Renal cortex interstitium (tissue), 11 donors: ENCODE results near the gene RAD51B. TPM values are rescaled to one million over a fixed set of nuclear protein-coding genes. Genes with fewer than 3 reads are reported as not detected.
A peak's percentile ranks its signal among the peaks of the same experiment; 100 is the strongest.

Experiments used
- DNase-seq, 11 donors: peaks; one replicate each; pipeline ENCODE4 v3.0.0-alpha.2; 2013; ENCODE audit warnings: low read depth in 9 of 11, low spot score in 4 of 11; ENCODE audit errors: extremely low read depth in 1 of 11
- polyA plus RNA-seq, 3 donors: library from polyadenylated mRNA; unstranded; fragments of 120-200 nt; gene quantifications; one replicate each; pipeline ENCODE4 v1.2.1, GENCODE V29; 2013; ENCODE audit not compliant: insufficient read length in 3 of 3

Gene RAD51B
- polyA plus RNA-seq, 3 donors: 12.5 to 13.0 (median 12.5) TPM

- DNase-seq: no peak
Observed at GRCh38 chr14:68740788-68741476, 921.4 kb downstream of the RAD51B start.

GRCh38 chr14:68741477-68741791 is 921.9 kb downstream of the RAD51B start:
- no peak for DNase-seq

- DNase-seq: no peak
Observed at GRCh38 chr14:68741839-68742470, 922.4 kb downstream of the RAD51B start.

GRCh38 chr14:68744613-68745012 is 925.0 kb downstream of the RAD51B start:
- no peak for DNase-seq

- no peak for DNase-seq
Observed at GRCh38 chr14:68747393-68747792, 927.8 kb downstream of the RAD51B start.

- no peak for DNase-seq
Observed at GRCh38 chr14:68748260-68748659, 928.7 kb downstream of the RAD51B start.

- DNase-seq: no peak
Observed at GRCh38 chr14:68748691-68749090, 929.1 kb downstream of the RAD51B start.

GRCh38 chr14:68749487-68750475 is 930.2 kb downstream of the RAD51B start:
- DNase-seq: no peak

- no peak for DNase-seq
Observed at GRCh38 chr14:68752271-68753006, 932.9 kb downstream of the RAD51B start.

GRCh38 chr14:68753690-68754089 is 934.1 kb downstream of the RAD51B start:
- peak in 2 of 11 donors; percentile 39 to 46 for DNase-seq

- DNase-seq: no peak
Observed at GRCh38 chr14:68755016-68755353, 935.4 kb downstream of the RAD51B start.

- DNase-seq: peak in 2 of 11 donors; percentile 42 to 73
Observed at GRCh38 chr14:68756000-68756481, 936.5 kb downstream of the RAD51B start.

- no peak for DNase-seq
Observed at GRCh38 chr14:68756734-68757133, 937.2 kb downstream of the RAD51B start.

- peak in 4 of 11 donors; percentile 67 to 75 (median 70) for DNase-seq
Observed at GRCh38 chr14:68757618-68758081, 938.1 kb downstream of the RAD51B start.

GRCh38 chr14:68758301-68758700 is 938.7 kb downstream of the RAD51B start:
- DNase-seq: no peak

GRCh38 chr14:68759017-68759560 is 939.5 kb downstream of the RAD51B start:
- DNase-seq: no peak

- DNase-seq: no peak
Observed at GRCh38 chr14:68759937-68760336, 940.4 kb downstream of the RAD51B start.

GRCh38 chr14:68760761-68761160 is 941.2 kb downstream of the RAD51B start:
- DNase-seq: no peak

GRCh38 chr14:68761391-68761790 is 941.8 kb downstream of the RAD51B start:
- DNase-seq: no peak
